WTC11 (cell line): ENCODE results near the gene MACF1. TPM values are rescaled to one million over a fixed set of nuclear protein-coding genes. Genes with fewer than 3 reads are reported as not detected.

Source experiments
- ATAC-seq: fragments of 200-7000 bp; cut with Tn5 transposase; 2 replicates; pipeline ENCODE4 v1.10.0; 2021; ENCODE audit warnings: mild to moderate bottlenecking, moderate library complexity
- CTCF ChIA-PET: fragments of 300-600 bp; sonication (Branson Sonifier 250); formaldehyde crosslinking; loops from one replicate; lab custom pipeline; 2021; ENCODE audit warnings: antibody characterized with exemption; lab: Charles Lee
- POLR2A ChIA-PET: fragments of 350-600 bp; sonication (Branson Sonifier 250); formaldehyde crosslinking; loops from one replicate; lab custom pipeline; 2021; ENCODE audit warnings: antibody characterized with exemption; lab: Charles Lee
- DNase-seq: peaks from one replicate; pipeline ENCODE4 v3.0.0; 2021; ENCODE audit warnings: low spot score
- H3K27ac Mint-ChIP-seq: 2 replicates; pipeline ENCODE4 v1.8.0; 2021; ENCODE audit warnings: mixed read lengths
- H3K27me3 Mint-ChIP-seq: 2 replicates; pipeline ENCODE4 v1.8.0; 2021; ENCODE audit warnings: low read depth, mild to moderate bottlenecking, moderate library complexity, mixed read lengths
- H3K36me3 Mint-ChIP-seq: 2 replicates; pipeline ENCODE4 v1.8.0; 2021; ENCODE audit warnings: mixed read lengths
- H3K4me1 Mint-ChIP-seq: 2 replicates; pipeline ENCODE4 v1.8.0; 2022; ENCODE audit warnings: mixed read lengths
- H3K4me3 Mint-ChIP-seq: 2 replicates; pipeline ENCODE4 v1.8.0; 2021; ENCODE audit warnings: mild to moderate bottlenecking, moderate library complexity, mixed read lengths
- H3K9me3 Mint-ChIP-seq: 2 replicates; pipeline ENCODE4 v1.8.0; 2021; ENCODE audit warnings: mixed read lengths
- CBFB ChIP-seq: sonication (generic); formaldehyde crosslinking; IDR thresholded peaks from 2 replicates; pipeline ENCODE4 v1.8.1; 2022; ENCODE audit warnings: mild to moderate bottlenecking, low read depth, missing genetic modification reagents
- CTCF ChIP-seq: fragments of 200-600 bp; IDR thresholded peaks from 2 replicates; pipeline ENCODE4 v1.8.0; 2022; ENCODE audit warnings: antibody characterized with exemption
- E2F1 ChIP-seq: sonication (generic); formaldehyde crosslinking; IDR thresholded peaks from 2 replicates; pipeline ENCODE4 v1.8.0; 2022; ENCODE audit warnings: mild to moderate bottlenecking, missing genetic modification reagents
- E2F5 ChIP-seq: sonication (generic); formaldehyde crosslinking; IDR thresholded peaks from 2 replicates; pipeline ENCODE4 v1.8.1; 2022; ENCODE audit warnings: mild to moderate bottlenecking, moderate library complexity, missing genetic modification reagents
- EMX1 ChIP-seq: fragments of 250-450 bp; sonication (Bioruptor Pico); IDR thresholded peaks from 2 replicates; pipeline ENCODE4 v1.8.0; 2021; ENCODE audit warnings: mild to moderate bottlenecking
- ETV6 ChIP-seq: sonication (generic); formaldehyde crosslinking; IDR thresholded peaks from 2 replicates; pipeline ENCODE4 v1.8.1; 2022; ENCODE audit warnings: mild to moderate bottlenecking, missing genetic modification reagents
- FOXP1 ChIP-seq: sonication (generic); formaldehyde crosslinking; IDR thresholded peaks from 2 replicates; pipeline ENCODE4 v1.8.0; 2022; ENCODE audit warnings: missing genetic modification reagents, mild to moderate bottlenecking, moderate library complexity, borderline replicate concordance
- FOXP4 ChIP-seq: sonication (generic); formaldehyde crosslinking; IDR thresholded peaks from 2 replicates; pipeline ENCODE4 v1.8.0; 2022; ENCODE audit warnings: mild to moderate bottlenecking, missing genetic modification reagents
- HMGA2 ChIP-seq: fragments of 250-450 bp; sonication (Bioruptor Pico); IDR thresholded peaks from 2 replicates; pipeline ENCODE4 v1.4.0; 2021; ENCODE audit warnings: mild to moderate bottlenecking, moderate library complexity
- NFATC4 ChIP-seq: fragments of 250-450 bp; sonication (Bioruptor Pico); IDR thresholded peaks from 2 replicates; pipeline ENCODE4 v1.9.0; 2021; ENCODE audit warnings: mild to moderate bottlenecking
- NR1H2 ChIP-seq: sonication (generic); formaldehyde crosslinking; IDR thresholded peaks from 2 replicates; pipeline ENCODE4 v1.9.0; 2021; ENCODE audit warnings: mild to moderate bottlenecking, moderate library complexity, missing genetic modification reagents
- NR3C1 ChIP-seq: sonication (generic); formaldehyde crosslinking; conservative IDR thresholded peaks from 2 replicates; pipeline ENCODE4 v1.8.1; 2023; ENCODE audit warnings: low read depth, mild to moderate bottlenecking, missing genetic modification reagents
- PRDM15 ChIP-seq: sonication (generic); formaldehyde crosslinking; IDR thresholded peaks from 2 replicates; pipeline ENCODE4 v1.8.0; 2022; ENCODE audit warnings: missing genetic modification reagents
- SMAD3 ChIP-seq: sonication (generic); formaldehyde crosslinking; IDR thresholded peaks from 2 replicates; pipeline ENCODE4 v1.8.0; 2022; ENCODE audit warnings: missing genetic modification reagents, mild to moderate bottlenecking, borderline replicate concordance
- SMAD4 ChIP-seq: sonication (generic); formaldehyde crosslinking; IDR thresholded peaks from 2 replicates; pipeline ENCODE4 v1.8.0; 2022; ENCODE audit warnings: mild to moderate bottlenecking, missing genetic modification reagents
- SP1 ChIP-seq: sonication (generic); formaldehyde crosslinking; conservative IDR thresholded peaks from 2 replicates; pipeline ENCODE4 v1.8.1; 2022; ENCODE audit warnings: missing genetic modification reagents
- USF2 ChIP-seq: sonication (generic); formaldehyde crosslinking; IDR thresholded peaks from 2 replicates; pipeline ENCODE4 v1.8.1; 2023; ENCODE audit warnings: mild to moderate bottlenecking, missing genetic modification reagents, moderate library complexity
- ZBTB21 ChIP-seq: sonication (generic); formaldehyde crosslinking; IDR thresholded peaks from 2 replicates; pipeline ENCODE4 v1.8.1; 2023; ENCODE audit warnings: mild to moderate bottlenecking, missing genetic modification reagents, borderline replicate concordance
- ZNF219 ChIP-seq: sonication (generic); formaldehyde crosslinking; IDR thresholded peaks from 2 replicates; pipeline ENCODE4 v1.8.0; 2023; ENCODE audit warnings: missing genetic modification reagents, mild to moderate bottlenecking, borderline replicate concordance
- ZNF263 ChIP-seq: sonication (generic); formaldehyde crosslinking; IDR thresholded peaks from 2 replicates; pipeline ENCODE4 v1.8.1; 2022; ENCODE audit warnings: low read depth, mild to moderate bottlenecking, moderate library complexity, missing genetic modification reagents
- ZNF317 ChIP-seq: sonication (generic); formaldehyde crosslinking; IDR thresholded peaks from 2 replicates; pipeline ENCODE4 v1.8.1; 2023; ENCODE audit warnings: low read depth, mild to moderate bottlenecking, moderate library complexity, missing genetic modification reagents, borderline replicate concordance
- ZNF416 ChIP-seq: fragments of 250-450 bp; sonication (Bioruptor Pico); IDR thresholded peaks from 2 replicates; pipeline ENCODE4 v1.9.0; 2021; ENCODE audit warnings: mild to moderate bottlenecking, inconsistent platforms
- total RNA-seq: library from RNA; stranded (reverse); gene quantifications from 3 replicates; pipeline ENCODE4 v1.2.3, GENCODE V29; 2021
- TF ChIP-seq, protein P1 (sequence below): sonication (generic); formaldehyde crosslinking; IDR thresholded peaks from 2 replicates; pipeline ENCODE4 v1.8.1; 2023; ENCODE audit warnings: mild to moderate bottlenecking, moderate library complexity, missing genetic modification reagents

The MACF1 gene
- total RNA-seq, 1 experiment from 2014 or later: 327 TPM

DNA sequence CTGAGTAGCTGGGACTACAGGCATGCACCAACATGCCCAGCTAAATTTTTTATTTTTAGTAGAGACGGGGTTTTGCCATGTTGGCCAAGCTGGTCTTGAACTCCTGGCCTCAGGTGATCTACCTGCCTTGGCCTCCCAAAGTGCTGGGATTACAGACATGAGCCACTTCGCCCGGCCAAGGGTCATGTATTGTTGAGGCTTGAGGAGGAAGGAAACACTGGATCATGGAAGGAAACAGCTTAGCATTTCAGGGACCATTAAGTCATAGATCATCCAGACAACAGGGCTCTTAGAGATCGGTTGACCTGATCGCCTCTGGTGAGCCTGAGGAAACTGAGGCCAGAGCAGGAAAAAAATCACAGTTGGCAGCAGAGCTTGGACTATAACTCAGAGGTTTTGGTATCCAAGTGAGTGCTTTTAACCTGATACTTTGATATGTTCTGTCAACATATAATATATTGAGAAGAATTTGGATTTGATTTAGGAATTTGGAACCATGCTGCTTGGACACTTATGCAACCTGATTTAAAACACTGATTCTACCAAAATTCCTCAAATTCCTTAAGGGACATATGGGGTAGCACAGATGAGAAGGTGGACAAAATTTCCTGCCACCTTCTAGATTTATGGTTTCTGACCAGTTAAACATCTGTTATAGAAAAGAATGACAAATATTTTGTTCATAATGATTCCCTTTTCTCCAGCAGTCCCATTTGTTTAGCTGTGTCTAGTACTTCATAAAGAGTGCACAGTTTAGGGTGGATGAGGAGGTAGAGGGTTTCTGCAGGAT, 273.8 kb downstream of the MACF1 start:
- CTCF ChIA-PET: interaction anchor here (1.0 to 1.5 kb wide), 3 partner anchors 60 to 67 kb away, joined by 3 to 6 read pairs (median 3); no protein-coding TSS in a partner anchor
- Mint-ChIP-seq H3K4me3 (no peak overlapping the region), H3K27me3 (no peaks in the 10 kb centered on the region), H3K27ac (peak overlapping the region; percentile 44; the same call in 1 of the 2 replicates), H3K36me3 (peaks cover 42% of the 10 kb centered on the region), H3K9me3 (no peaks in the 10 kb centered on the region)
- ATAC-seq (no peak), DNase-seq (no peak)
- POLR2A ChIA-PET: interaction anchor here (0.6 kb wide), 1 partner anchor 136 kb away, joined by 5 read pairs; no protein-coding TSS in a partner anchor
- TF ChIP-seq CBFB (CRISPR knock-in tag) (no peak), SMAD3 (CRISPR knock-in tag) (no peak), SMAD4 (CRISPR knock-in tag) (no peak), ETV6 (no peak), NFATC4 (no peak), ZBTB21 (CRISPR knock-in tag) (no peak), E2F5 (CRISPR knock-in tag) (no peak), E2F1 (no peak), NR1H2 (CRISPR knock-in tag) (no peak), ZNF416 (CRISPR knock-in tag) (no peak), ZNF317 (CRISPR knock-in tag) (no peak), ZNF263 (no peak), USF2 (CRISPR knock-in tag) (no peak)
- TF ChIP-seq, all 79 proteins: peak for 0
- H3K4me1 Mint-ChIP-seq: no peaks in the 10 kb centered on the region

GRCh38 chr1:39481289-39481688, 276.8 kb downstream of the MACF1 start:
- no peak overlapping the region for H3K4me3 Mint-ChIP-seq
- no peak for DNase-seq
- H3K27me3 Mint-ChIP-seq: no peaks in the 10 kb centered on the region
- H3K36me3 Mint-ChIP-seq: peaks cover 62% of the 10 kb centered on the region
- H3K27ac Mint-ChIP-seq: no peak overlapping the region
- CTCF ChIA-PET: interaction anchor here (2.0 kb wide), 1 partner anchor 57 kb away, joined by 8 read pairs; no protein-coding TSS in a partner anchor
- ATAC-seq: no peak
- POLR2A ChIA-PET: no interaction called here
- no peaks in the 10 kb centered on the region for H3K4me1 Mint-ChIP-seq
- H3K9me3 Mint-ChIP-seq: no peaks in the 10 kb centered on the region
- no peak for TF ChIP-seq HMGA2 (CRISPR knock-in tag)
- no peak for TF ChIP-seq PRDM15
- TF ChIP-seq SP1 (CRISPR knock-in tag): no peak
- no peak for TF ChIP-seq ETV6
- TF ChIP-seq EMX1: no peak
- TF ChIP-seq, protein P1, sequence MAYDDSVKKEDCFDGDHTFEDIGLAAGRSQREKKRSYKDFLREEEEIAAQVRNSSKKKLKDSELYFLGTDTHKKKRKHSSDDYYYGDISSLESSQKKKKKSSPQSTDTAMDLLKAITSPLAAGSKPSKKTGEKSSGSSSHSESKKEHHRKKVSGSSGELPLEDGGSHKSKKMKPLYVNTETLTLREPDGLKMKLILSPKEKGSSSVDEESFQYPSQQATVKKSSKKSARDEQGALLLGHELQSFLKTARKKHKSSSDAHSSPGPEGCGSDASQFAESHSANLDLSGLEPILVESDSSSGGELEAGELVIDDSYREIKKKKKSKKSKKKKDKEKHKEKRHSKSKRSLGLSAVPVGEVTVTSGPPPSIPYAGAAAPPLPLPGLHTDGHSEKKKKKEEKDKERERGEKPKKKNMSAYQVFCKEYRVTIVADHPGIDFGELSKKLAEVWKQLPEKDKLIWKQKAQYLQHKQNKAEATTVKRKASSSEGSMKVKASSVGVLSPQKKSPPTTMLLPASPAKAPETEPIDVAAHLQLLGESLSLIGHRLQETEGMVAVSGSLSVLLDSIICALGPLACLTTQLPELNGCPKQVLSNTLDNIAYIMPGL: no peak
- TF ChIP-seq FOXP4: no peak
- TF ChIP-seq CTCF: no peak
- no peak for TF ChIP-seq ZNF219
- TF ChIP-seq FOXP1 (CRISPR knock-in tag): no peak
- no peak for TF ChIP-seq NR3C1 (CRISPR knock-in tag)
- TF ChIP-seq NR1H2 (CRISPR knock-in tag): no peak
